ENCODE results near the gene KRTAP8-1.

- no peak for TF ChIP-seq SP1 (IDR thresholded peaks at IDR 0.05)
- TF ChIP-seq FOXA1 (IDR thresholded peaks at IDR 0.05): no peak
- no peak for TF ChIP-seq SUZ12 (IDR thresholded peaks at IDR 0.05)
- TF ChIP-seq PKNOX1 (IDR thresholded peaks at IDR 0.05): no peak
- no peak for TF ChIP-seq FOXM1 (IDR thresholded peaks at IDR 0.05; ENCODE audit: borderline replicate concordance)
- TF ChIP-seq BHLHE40 (IDR thresholded peaks at IDR 0.05; ENCODE audit: borderline replicate concordance): no peak
- no peak for TF ChIP-seq ARNT (IDR thresholded peaks at IDR 0.05)
- no peak for TF ChIP-seq L3MBTL2 (conservative IDR thresholded peaks at IDR 0.05)
- TF ChIP-seq ELF4 (IDR thresholded peaks at IDR 0.05): no peak
- TF ChIP-seq ZNF384 (IDR thresholded peaks at IDR 0.05): no peak
- no peak for TF ChIP-seq FOXK2 (IDR thresholded peaks at IDR 0.05)
- TF ChIP-seq LEF1 (IDR thresholded peaks at IDR 0.05; ENCODE audit: borderline replicate concordance): no peak
- no peak for TF ChIP-seq CTBP1 (IDR thresholded peaks at IDR 0.05; ENCODE audit: borderline replicate concordance)
- no peak for TF ChIP-seq NFRKB (IDR thresholded peaks at IDR 0.05)
These were observed 34.8 kb upstream of the KRTAP8-1 start for GRCh38 chr21:30847627-30848500.
